Bone marrow (tissue), 2 donors: ENCODE results near the gene ITGA3.
A peak's percentile ranks its signal among the peaks of the same experiment; 100 is the strongest.

ENCODE experiments used
- DNase-seq, 2 donors: peaks; one replicate each; lab custom pipeline; 2025; lab: John Stamatoyannopoulos, UW

Gene ITGA3

DNA sequence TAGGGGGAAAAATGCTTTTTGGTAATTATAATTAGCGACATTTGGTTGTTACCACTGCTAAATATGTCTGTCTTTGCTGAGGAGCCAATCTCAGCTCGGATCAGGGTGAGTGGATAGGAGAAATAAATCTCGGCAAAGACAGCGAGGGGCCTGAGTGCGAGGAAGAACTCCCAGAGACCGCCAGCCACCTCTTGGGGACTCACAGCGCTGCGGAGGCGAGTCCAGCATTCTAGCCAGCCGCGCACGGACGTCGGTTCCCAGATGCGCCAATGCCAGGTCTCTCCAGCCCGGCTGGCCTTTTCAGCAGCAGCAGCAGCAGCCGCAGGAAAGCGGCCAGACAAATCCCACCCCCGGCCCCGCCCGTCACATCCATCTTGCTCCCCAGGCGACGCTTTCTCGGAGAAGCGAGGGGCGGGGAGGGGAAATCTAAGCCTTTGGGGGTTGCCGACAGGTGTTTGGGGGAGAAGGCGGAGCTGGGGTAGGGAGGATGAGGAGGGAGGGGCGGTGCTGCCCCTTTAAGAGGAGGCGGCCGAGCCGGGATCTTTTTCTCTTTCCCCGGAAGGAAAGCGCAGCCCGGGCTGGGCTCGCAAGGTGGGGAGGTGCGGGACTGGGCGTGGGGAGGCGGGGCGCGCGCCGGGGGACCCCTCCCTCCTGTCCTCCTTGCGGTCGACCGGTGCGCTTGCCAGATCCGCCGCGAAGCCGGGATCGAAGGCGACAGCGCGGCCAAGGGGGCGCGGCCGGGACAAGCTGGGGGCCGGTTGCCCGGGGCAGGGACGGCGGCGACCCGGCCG is at the start of gene ITGA3:
ITGA3 (plus strand) TSS at position 685 of the 791 bp plus-strand sequence. CDS start 330 bp downstream, outside the sequence.
- no peak for DNase-seq

DNA sequence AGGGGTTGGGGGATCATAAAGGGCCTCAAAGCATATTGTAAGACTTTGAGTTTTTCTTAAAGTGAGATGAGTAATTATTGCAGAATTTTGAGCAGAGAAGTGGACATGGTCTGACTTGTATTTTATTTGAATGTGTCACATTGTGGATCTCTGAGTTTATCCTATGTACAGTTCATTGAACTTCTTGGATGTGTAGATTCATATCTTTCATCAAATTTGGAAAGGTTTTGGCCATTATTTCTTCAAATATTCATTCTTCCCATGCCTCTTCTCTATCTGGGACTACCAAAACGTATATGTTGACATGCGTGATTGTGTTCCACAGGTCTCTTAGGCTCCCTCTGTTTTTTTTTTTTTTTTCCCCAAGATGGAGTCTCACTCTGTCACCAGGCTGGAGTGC is 46.6 kb upstream of the ITGA3 start:
- no peak for DNase-seq

DNA sequence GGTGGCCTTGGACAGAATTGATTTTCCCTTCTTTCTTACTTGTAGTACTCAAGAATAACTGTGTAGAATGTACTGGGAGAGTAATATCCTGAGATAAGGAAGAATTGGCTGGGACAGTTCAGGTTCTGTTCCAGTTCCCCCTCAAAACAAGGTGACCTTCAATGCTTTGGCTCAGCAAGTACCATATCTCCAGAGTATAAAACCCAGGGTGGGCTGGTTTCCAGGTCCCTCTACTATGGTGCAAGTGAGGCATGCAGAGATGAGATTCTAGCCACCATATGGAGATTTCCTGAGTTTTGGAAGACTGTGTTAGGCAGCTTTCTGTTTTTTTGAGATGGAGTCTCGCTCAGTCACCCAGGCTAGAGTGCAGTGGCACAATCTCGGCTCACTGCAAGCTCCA is 42.8 kb upstream of the ITGA3 start:
- DNase-seq, result no peak

GRCh38 chr17:50014471-50015088 is 41.3 kb upstream of the ITGA3 start:
- DNase-seq, result no peak

GRCh38 chr17:50015146-50015545 is 40.8 kb upstream of the ITGA3 start:
- DNase-seq, result no peak

GRCh38 chr17:50018909-50019308 is 37.0 kb upstream of the ITGA3 start:
- DNase-seq, result no peak

DNA sequence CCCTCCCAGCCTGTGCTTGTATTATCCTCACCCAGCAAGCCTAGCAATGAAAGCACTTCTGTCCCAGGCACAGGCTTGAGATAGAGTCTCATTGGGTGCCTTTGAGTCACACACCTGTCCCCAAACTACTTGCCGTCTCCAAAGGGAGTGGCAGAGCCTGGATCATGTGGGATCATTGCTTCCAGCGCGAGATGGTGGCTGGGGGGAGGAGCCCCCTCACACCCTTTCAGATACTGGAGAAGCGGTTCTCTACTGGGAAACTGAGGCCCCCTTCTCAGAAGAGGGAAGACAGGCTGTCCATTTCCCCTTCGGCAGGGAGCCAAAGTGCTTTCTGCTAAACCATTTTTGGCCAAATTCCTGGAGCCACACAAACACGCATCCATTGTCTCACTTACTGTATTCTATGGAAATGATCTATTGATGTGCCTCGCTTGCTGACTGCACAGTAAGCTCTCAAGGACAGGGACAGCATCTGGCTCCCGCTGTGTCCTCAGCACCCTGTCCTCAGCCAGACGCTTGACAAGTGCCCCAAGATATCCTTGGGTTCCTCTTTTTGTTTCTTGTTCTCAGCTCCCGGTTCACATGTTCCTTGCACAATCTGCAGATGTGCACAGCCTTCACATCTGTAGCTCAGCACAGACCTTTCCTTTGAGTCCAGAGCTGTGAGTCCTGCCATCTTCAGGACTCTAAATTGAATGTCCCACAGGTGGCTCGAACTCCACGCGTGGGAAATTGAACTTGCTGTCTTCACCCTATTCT is 34.9 kb upstream of the ITGA3 start:
- DNase-seq, result no peak

GRCh38 chr17:50021681-50022370 is 34.1 kb upstream of the ITGA3 start:
- DNase-seq, result no peak

DNA sequence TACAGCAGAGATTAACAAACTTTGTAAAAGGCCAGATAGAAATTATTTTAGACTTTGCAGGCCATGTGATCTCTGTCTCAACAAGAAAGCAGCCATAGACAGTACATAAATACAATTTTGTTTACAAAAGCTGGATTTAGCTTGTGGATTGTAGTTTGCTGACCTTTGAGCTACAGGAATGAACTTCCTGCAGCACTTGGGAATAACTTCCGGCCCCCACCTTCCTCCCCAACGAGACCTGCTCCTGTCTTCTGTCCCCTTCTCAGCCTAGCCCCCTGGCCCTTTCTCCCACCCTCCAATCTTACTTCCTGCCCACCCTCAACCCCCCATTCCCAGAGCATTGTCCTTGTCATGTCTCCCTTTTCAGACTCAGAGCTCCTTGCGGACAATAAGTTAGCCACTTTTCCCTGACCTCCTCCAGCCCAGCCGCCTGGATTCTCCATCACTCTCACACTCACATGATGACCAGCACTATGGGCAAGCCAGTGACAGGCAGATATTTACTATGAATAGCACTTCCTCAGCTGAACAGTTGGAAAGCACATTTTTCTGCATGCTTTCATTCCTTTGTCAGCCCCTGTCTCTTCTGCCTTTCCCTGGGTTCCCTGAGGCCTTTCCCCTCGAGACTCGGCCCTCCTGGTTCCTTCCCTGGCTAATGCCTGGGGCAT is 33.3 kb upstream of the ITGA3 start:
- no peak for DNase-seq

GRCh38 chr17:50023520-50023919 is 32.4 kb upstream of the ITGA3 start:
- DNase-seq, result no peak

GRCh38 chr17:50024808-50025207 is 31.1 kb upstream of the ITGA3 start:
- DNase-seq, result no peak

- no peak for DNase-seq
Measured at GRCh38 chr17:50026046-50026675, 29.7 kb upstream of the ITGA3 start.

GRCh38 chr17:50026837-50027171 is 29.1 kb upstream of the ITGA3 start:
- DNase-seq, result peak in 1 of 2 donors; percentile 41

DNA sequence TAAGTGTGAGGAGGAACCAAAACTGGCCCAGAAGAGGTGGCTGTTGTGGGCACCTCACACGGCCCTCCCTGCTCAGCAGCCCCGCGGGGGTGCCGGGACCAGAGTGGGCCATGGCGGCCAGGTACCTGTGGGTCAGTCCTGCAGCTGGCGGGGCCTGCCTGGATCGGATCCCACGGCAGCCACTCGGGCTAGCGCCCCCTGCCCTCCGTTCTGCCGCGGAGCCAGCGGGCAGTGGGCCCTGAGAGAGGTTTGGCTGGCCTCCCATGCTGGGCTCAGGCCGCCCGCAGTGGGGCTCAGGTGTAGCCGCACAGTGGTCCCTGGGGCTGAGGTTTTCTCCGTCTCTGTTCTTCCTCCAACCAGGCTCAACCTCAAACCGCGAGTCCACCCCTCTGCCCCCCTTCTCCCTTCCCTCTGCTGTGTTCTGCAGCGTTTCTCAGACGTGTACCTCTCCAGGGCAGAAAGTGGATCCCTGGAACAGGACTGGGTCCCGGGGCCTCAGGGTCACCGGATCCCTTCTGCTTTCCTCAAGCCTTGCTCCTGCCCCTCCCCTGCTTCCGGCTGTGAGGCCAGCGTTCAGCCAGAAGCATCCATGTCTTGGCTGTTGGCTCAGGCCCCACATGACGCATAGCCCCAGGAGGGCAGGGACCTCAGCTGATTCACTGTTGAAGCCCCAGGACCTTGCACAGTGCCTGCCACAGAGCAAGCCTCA is 28.6 kb upstream of the ITGA3 start:
- DNase-seq, result peak; percentile 27 to 29

DNA sequence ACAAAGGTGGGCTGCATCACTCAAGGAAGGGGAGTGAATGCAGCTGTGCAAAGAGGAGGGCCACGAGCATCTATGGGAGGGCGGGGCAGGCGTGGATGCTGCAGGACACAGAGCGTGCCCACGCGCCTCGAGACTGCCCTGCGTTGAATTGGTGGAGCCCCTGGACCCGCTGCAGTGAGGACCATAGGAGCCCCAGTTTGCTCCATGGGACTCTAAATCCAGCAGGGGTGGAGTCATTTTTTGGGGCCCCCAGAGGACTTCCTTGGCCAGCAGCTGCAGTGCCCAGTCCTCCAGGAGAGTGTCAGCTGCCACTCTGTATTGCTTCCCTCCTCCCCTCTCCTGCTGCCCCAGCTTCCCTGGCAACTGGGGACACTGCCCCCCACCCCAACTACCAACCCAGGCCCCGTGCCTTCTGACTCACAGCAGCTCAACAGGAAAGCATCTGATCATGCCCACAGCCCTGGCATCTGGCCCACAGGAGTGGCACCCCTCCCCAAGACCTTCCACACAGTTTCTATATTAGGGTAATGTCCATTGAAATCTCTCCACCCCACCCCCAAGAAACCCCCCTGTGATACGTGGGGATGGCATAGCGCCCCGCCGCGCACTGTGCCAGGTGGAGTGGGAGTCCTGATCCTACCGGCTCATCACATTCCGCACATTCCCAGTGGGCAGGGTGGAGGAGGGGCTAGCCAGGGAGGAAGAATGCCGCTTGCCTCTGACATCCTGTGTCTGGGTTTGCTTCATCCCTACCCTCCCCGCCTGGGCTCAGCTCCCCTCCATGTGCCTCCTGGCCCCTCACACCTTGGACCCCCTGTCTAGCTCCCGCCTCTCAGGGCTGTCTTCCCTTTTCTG is 27.8 kb upstream of the ITGA3 start:
- peak in 1 of 2 donors; percentile 48 for DNase-seq

DNA sequence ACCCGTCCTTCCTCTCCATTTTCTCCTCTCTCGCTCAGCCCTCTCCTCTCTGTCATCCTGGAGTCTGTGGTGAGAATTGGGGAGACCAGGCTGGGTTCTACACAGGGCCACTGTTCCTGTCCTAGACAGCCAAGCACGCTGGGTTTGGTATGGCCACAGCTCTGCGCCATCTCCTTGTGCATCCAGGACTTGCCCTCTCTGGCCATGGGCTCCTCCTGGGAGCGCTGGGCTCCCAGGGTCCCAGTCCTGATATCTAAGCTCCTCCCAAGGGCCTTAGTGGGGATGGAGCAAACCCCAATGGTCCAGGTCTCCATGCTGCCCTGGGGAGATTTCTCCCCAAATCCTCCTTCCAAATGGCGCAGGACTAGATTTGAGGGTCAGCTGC is 27.2 kb upstream of the ITGA3 start:
- no peak for DNase-seq

DNA sequence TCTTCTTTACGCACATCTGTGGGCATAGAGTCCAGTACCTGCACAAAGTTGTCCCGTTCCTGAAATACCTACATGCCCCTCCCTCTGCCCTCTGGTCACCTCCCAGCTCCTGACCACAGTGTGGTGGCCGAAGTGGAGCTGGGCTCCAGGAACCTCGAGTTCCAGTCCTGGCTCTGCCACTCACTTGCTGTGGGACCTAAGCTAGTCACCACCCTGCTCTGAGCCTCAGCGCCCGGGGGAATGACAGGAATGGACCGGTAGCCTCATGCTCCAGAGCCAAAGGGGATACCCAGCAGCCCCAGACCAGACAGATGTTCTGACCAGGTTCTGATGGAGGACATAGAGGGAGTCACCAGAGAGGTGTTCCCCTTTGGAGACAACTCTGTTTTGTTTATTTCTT is 26.7 kb upstream of the ITGA3 start:
- DNase-seq, result no peak

- DNase-seq, result no peak
Measured at GRCh38 chr17:50033316-50033715, 22.6 kb upstream of the ITGA3 start.

GRCh38 chr17:50034498-50035364 is 21.2 kb upstream of the ITGA3 start:
- DNase-seq, result no peak
